Measurements from ENCODE around the gene DNAJC1. TPM values are rescaled to one million over a fixed set of nuclear protein-coding genes. Genes with fewer than 3 reads are reported as not detected.

Gene DNAJC1
- total RNA-seq, 1 donor from 2014 or later = 18.2 TPM

GRCh38 chr10:21727452-21728168 is 275.9 kb downstream of the DNAJC1 start:
- no peak for TF ChIP-seq CTCF (conservative IDR thresholded peaks at IDR 0.05)
- DNase-seq (ENCODE audit: extremely low spot score, unreplicated experiment) = no peak
- no peaks in the 10 kb centered on the region for H3K9me3 Mint-ChIP-seq
- peak overlapping the region; percentile 76 for H3K27ac Mint-ChIP-seq
- H3K4me3 Mint-ChIP-seq = peak overlapping the region; percentile 59
- peaks cover 34% of the 10 kb centered on the region for H3K36me3 Mint-ChIP-seq
- H3K4me1 Mint-ChIP-seq (ENCODE audit: unreplicated experiment) = peaks cover 66% of the 10 kb centered on the region
- no peaks in the 10 kb centered on the region for H3K27me3 Mint-ChIP-seq

DNA sequence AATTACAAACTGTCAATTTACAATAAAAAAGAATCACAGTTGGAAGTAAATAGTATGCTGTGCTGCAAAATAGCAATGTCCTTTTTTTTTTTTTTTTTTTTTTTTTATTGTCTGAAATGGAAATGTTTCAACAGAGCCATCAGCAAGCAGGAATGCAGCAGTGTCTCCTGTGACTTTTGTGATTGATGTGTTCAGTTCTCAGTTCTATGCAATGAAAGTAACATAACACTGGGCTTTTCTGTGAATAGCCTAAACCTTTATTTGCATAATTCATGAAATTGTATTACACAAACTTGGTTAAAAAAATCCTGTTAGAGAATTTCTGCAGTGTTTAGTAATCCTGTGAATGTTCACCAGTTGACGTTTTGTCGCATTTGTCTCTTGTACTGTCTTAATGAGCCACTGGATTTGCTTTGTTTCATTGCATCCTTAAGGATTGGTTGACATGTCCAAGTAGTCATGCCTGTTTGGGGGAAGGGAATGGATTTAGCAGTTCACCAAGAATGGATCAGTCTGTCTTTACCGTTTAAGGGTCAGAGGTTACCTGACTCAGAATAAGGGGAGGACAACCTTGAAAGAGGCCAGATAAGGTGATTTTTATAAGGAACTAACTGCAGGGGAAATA is 276.8 kb downstream of the DNAJC1 start:
- DNase-seq (ENCODE audit: extremely low spot score, unreplicated experiment) = no peak
- H3K4me3 Mint-ChIP-seq = peak overlapping the region; percentile 55
- peaks cover 30% of the 10 kb centered on the region for H3K36me3 Mint-ChIP-seq
- H3K9me3 Mint-ChIP-seq = no peaks in the 10 kb centered on the region
- peaks cover 58% of the 10 kb centered on the region for H3K4me1 Mint-ChIP-seq (ENCODE audit: unreplicated experiment)
- peak overlapping the region; percentile 76 for H3K27ac Mint-ChIP-seq
- TF ChIP-seq CTCF (conservative IDR thresholded peaks at IDR 0.05) = no peak
- no peaks in the 10 kb centered on the region for H3K27me3 Mint-ChIP-seq

DNA sequence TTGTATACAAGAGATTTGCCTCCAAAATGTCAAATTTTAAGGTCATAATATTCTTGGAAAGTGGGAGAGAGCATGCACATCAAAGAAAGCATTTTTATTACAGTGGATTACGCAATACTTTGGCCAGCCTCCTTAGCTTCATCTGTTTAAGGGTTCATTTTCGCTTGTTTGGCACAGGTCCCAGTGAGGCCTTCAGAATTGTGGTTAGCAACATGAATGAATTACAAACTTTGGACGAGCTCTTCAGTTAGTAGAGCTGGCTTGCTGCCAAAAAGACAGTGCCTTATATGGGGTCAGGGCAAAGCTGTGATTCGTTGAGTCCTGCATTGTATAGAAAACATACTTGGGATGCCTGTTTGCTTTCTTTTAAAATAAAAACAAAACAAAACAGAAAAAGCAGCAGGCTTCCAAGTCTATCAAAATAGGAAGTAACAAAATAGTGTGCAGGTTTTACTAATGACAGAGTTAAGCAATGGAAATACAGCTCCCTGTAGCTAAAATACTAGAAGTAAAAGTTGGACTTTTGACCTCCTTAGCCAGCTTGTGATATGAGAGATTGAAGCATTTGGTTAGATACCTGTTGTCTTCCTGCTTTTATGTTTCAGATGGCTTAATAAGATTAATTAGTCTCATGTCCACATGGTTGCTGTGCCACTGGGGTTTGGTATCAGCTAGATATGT is 278.7 kb downstream of the DNAJC1 start:
- Mint-ChIP-seq H3K9me3 (no peaks in the 10 kb centered on the region), H3K27ac (peak overlapping the region; percentile 89), H3K4me1 (ENCODE audit: unreplicated experiment) (peaks cover 53% of the 10 kb centered on the region), H3K4me3 (peak overlapping the region; percentile 69), H3K27me3 (no peaks in the 10 kb centered on the region), H3K36me3 (peaks cover 30% of the 10 kb centered on the region)
- TF ChIP-seq CTCF (conservative IDR thresholded peaks at IDR 0.05) = no peak
- peak; percentile 82 for DNase-seq (ENCODE audit: extremely low spot score, unreplicated experiment)

DNA sequence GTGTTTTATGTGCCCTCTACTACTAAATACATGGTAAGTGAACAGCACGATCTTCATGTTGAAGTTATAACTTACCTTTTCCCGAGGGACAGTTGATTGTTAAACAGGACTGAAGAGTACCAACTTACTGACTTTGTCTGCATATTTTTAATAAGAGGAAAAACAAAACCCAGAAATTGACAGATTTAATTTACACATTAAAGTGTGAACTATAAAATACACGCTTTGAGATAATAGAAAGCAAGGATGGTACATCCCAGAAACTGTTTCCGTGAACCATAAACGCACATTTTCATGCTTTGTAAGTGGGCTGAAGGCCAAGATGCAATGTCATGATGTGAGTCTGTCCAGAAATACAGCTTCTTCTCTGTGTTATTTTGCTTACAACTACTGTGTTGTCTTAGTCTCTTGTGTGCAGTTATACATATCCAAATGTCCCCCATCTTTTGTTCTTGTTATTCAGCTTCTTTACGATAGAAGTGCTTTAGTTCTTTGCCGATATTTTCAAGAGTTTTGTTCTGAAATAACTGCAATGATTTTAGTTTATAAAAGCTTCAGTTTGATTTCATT is 279.4 kb downstream of the DNAJC1 start:
- Mint-ChIP-seq H3K4me1 (ENCODE audit: unreplicated experiment) (peaks cover 53% of the 10 kb centered on the region), H3K36me3 (peaks cover 25% of the 10 kb centered on the region), H3K27ac (peak overlapping the region; percentile 89), H3K4me3 (peak overlapping the region; percentile 69), H3K27me3 (no peaks in the 10 kb centered on the region), H3K9me3 (no peaks in the 10 kb centered on the region)
- no peak for DNase-seq (ENCODE audit: extremely low spot score, unreplicated experiment)
- no peak for TF ChIP-seq CTCF (conservative IDR thresholded peaks at IDR 0.05)

DNA sequence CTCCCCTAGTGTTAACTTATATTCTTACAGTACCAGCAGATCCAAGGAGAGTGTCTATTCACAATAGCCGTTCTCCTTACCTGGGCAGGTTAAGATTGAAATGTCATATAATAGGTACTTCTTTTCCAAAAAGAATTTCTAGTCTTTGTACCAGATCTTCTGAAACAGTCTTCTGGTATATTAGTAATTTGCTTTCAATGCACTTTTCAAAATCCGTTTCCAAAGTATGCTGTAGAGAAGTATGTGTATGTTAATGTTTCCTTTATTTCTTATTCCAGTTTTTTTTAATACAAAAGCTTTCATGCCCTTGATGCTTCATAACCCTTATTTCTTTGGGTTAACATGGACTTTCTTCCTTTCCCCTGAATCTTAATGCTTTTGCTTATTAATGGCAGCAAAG is 281.3 kb downstream of the DNAJC1 start:
- DNase-seq (ENCODE audit: extremely low spot score, unreplicated experiment) = no peak
- no peak for TF ChIP-seq CTCF (conservative IDR thresholded peaks at IDR 0.05)
- H3K9me3 Mint-ChIP-seq = no peaks in the 10 kb centered on the region
- H3K4me1 Mint-ChIP-seq (ENCODE audit: unreplicated experiment) = peaks cover 36% of the 10 kb centered on the region
- no peak overlapping the region for H3K27ac Mint-ChIP-seq
- no peak overlapping the region for H3K4me3 Mint-ChIP-seq
- no peaks in the 10 kb centered on the region for H3K27me3 Mint-ChIP-seq
- peaks cover 23% of the 10 kb centered on the region for H3K36me3 Mint-ChIP-seq
